Breast epithelium (tissue), 4 donors: ENCODE results near the gene ZNF292. TPM values are rescaled to one million over a fixed set of nuclear protein-coding genes. Genes with fewer than 3 reads are reported as not detected.
"Not testable (repeated sequence)": the region's sequence is repeated elsewhere in the genome, so short reads cannot be mapped to it uniquely, and the experiment has no call there.

ENCODE experiments used
- DNase-seq, 2 donors: peaks; one replicate each; pipeline ENCODE4 v3.0.0-alpha.2; 2019; ENCODE audit warnings: low spot score in 2 of 2
- H3K27ac ChIP-seq, 2 donors: fragments of 200-600 bp; sonication (generic) in 1 of 2; one replicate each; pipeline ENCODE4 v1.5.1; 2016 to 2019; ENCODE audit warnings: mild to moderate bottlenecking in 1 of 2
- H3K27me3 ChIP-seq, 2 donors: fragments of 200-600 bp; sonication (generic) in 1 of 2; one replicate each; pipeline versions ENCODE4 v1.5.1 to v1.6.0; 2017 to 2019; ENCODE audit warnings: control low read depth in 1 of 2, mild to moderate bottlenecking in 1 of 2
- H3K36me3 ChIP-seq: fragments of 200-600 bp; one replicate; pipeline ENCODE4 v1.5.1; 2019
- H3K4me1 ChIP-seq, 2 donors: fragments of 200-600 bp; sonication (generic); one replicate each; pipeline ENCODE4 v1.5.1; 2016 to 2019; ENCODE audit warnings: control low read depth in 1 of 2
- H3K4me3 ChIP-seq, 3 donors: fragments of 200-600 bp; sonication (generic); 1 replicate in 2 of 3; 2 replicates in 1 of 3; pipeline ENCODE4 v1.5.1; 2016 to 2019; ENCODE audit warnings: mild to moderate bottlenecking in 3 of 3, moderate library complexity in 2 of 3
- H3K9me3 ChIP-seq, 2 donors: fragments of 200-600 bp; sonication (generic) in 1 of 2; one replicate each; pipeline ENCODE4 v1.5.1; 2016 to 2019; ENCODE audit warnings: control low read depth in 1 of 2
- CTCF ChIP-seq, 3 donors: fragments of 450-650 bp; IDR thresholded peaks; one replicate each; pipeline ENCODE4 v1.5.1; 2016 to 2017; ENCODE audit warnings: antibody characterized with exemption in 3 of 3, mild to moderate bottlenecking in 3 of 3, moderate library complexity in 3 of 3
- POLR2A ChIP-seq: fragments of 450-650 bp; IDR thresholded peaks from one replicate; pipeline ENCODE4 v1.6.1; 2016; ENCODE audit warnings: antibody characterized with exemption, mild to moderate bottlenecking, moderate library complexity
- POLR2AphosphoS5 ChIP-seq, 3 donors: sonication (generic); formaldehyde crosslinking; IDR thresholded peaks; one replicate each; pipeline ENCODE4 v1.6.1; 2017; ENCODE audit warnings: antibody characterized with exemption in 3 of 3
- intact Hi-C: fragments of 100-400 bp; cut with DNase I; formaldehyde crosslinking; loops from one replicate; pipeline ENCODE4 v1.15.1; 2023; ENCODE audit warnings: low total_unique reads
- total RNA-seq, 3 donors: library from RNA; depleted of rRNA; stranded (reverse); fragments of >200 nt; gene quantifications; one replicate each; pipeline ENCODE4 v1.1.0, GENCODE V29; 2016

Gene ZNF292
- total RNA-seq, 3 donors from 2014 or later: 35.0 to 95.1 (median 56.7) TPM

GRCh38 chr6:87183687-87184086 lies 28.3 kb downstream of the ZNF292 start:
- TF ChIP-seq POLR2A (no peak), CTCF (IDR thresholded peaks at IDR 0.05) (no peak), POLR2AphosphoS5 (IDR thresholded peaks at IDR 0.05) (no peak)
- H3K27me3 ChIP-seq: no peaks in the 10 kb centered on the region
- intact Hi-C loops: no loop called here

GRCh38 chr6:87184762-87185250 lies 29.4 kb downstream of the ZNF292 start:
- Histone ChIP-seq H3K27me3 (no peaks in the 10 kb centered on the region), H3K4me1 (no peaks in the 10 kb centered on the region), H3K4me3 (no peak overlapping the region), H3K27ac (no peak overlapping the region), H3K36me3 (no peaks in the 10 kb centered on the region), H3K9me3 (no peaks in the 10 kb centered on the region)
- TF ChIP-seq POLR2AphosphoS5 (IDR thresholded peaks at IDR 0.05): no peak
- TF ChIP-seq CTCF (IDR thresholded peaks at IDR 0.05): no peak
- TF ChIP-seq POLR2A: no peak
- DNase-seq: no peak
- intact Hi-C loops: no loop called here

More at GRCh38 chr6:87183687-87184086, 28.3 kb downstream of the ZNF292 start:
- Histone ChIP-seq H3K4me3 (no peak overlapping the region), H3K36me3 (no peaks in the 10 kb centered on the region), H3K9me3 (no peaks in the 10 kb centered on the region), H3K27ac (no peak overlapping the region), H3K4me1 (no peaks in the 10 kb centered on the region)
- no peak for DNase-seq

GRCh38 chr6:87196275-87196842 lies 41.0 kb downstream of the ZNF292 start:
- Histone ChIP-seq H3K27ac (no peak overlapping the region), H3K9me3 (no peaks in the 10 kb centered on the region), H3K4me3 (no peak overlapping the region), H3K36me3 (no peaks in the 10 kb centered on the region), H3K4me1 (no peaks in the 10 kb centered on the region), H3K27me3 (no peaks in the 10 kb centered on the region)
- no peak for DNase-seq
- TF ChIP-seq CTCF (IDR thresholded peaks at IDR 0.05) (no peak), POLR2A (no peak), POLR2AphosphoS5 (IDR thresholded peaks at IDR 0.05) (no peak)
- intact Hi-C loops: no loop called here

- Histone ChIP-seq H3K27ac (no peak overlapping the region), H3K27me3 (no peaks in the 10 kb centered on the region), H3K4me1 (no peaks in the 10 kb centered on the region), H3K9me3 (no peaks in the 10 kb centered on the region), H3K4me3 (no peak overlapping the region), H3K36me3 (no peaks in the 10 kb centered on the region)
- TF ChIP-seq POLR2AphosphoS5 (IDR thresholded peaks at IDR 0.05): no peak
- no peak for TF ChIP-seq CTCF (IDR thresholded peaks at IDR 0.05)
- TF ChIP-seq POLR2A: no peak
- no peak for DNase-seq
- intact Hi-C loops: no loop called here
Observed at GRCh38 chr6:87197547-87197946, 42.2 kb downstream of the ZNF292 start.

DNA sequence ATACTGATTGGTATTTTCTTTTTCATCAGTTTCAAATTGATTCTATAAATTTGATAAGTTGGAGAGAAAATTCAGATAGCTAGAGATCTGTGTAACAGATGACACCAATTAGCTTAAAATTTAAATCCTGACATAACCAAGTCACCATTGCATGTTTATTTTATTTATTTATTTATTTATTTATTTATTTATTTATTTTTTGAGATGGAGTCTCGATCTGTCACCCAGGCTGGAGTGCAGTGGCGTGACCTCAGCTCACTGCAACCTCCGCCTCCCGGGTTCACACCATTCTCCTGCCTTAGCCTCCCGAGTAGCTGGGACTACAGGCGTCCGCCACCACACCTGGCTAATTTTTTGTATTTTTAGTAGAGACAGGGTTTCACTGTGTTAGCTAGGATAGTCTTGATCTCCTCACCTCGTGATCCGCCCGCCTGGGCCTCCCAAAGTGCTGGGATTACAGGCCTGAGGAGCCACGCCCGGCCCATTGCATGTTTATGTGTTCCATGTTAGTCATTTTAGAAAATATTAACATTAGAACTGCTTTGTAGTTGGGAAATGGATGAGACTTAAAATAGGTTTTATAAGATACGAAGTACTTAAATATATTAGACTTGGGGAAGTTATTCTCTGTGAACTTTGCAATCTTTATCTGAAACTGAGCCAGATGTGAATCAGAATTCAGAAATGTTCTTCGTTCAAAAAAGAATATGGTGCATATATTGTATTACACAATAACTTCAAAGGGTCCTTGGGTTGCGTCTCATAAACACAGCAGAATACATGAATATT lies 42.9 kb downstream of the ZNF292 start:
- intact Hi-C loops, H3K9me3 ChIP-seq, H3K4me3 ChIP-seq, H3K27me3 ChIP-seq, H3K27ac ChIP-seq, DNase-seq, H3K36me3 ChIP-seq, H3K4me1 ChIP-seq: not testable (repeated sequence)
